ENCODE data around the gene CTNND1. TPM values are rescaled to one million over a fixed set of nuclear protein-coding genes. Genes with fewer than 3 reads are reported as not detected.

Gene CTNND1
- total and polyA plus RNA-seq, 7 donors: 9.4 to 35.2 (median 26.1) TPM

DNA sequence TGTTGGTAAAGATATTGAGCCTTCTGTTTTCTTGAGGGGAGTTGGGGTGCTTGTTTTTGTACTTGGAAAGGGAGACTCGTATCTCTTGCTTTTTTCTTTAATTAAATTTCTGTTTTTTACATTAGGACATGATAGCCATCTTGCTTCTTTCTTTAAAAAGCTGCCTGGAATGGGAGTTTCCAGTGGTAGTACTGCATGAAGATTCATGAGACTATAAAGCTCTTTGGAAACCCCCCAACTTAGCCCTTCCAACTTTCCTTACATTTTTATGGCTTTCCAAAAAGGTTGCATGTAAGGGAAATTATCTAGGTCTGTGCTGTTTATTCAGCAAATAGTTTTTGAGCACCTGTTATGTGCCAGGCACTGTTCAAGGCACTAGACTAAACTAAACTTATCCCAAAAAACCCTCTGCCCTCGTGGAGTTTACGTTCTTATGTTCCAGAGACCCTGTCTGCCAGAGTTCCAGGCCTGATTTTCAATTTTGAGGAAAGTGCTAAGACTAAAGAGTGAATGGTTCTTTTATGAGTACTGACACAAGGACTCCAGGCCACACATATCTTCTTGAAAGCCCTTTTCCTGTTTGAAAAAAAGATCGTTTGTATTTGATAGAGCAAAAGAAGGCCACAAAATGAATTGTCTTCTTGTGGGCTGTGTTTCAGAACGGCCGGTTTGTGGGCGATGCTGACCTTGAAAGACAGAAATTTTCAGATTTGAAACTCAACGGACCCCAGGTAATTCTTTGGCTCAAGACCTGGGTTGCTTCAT lies 31.9 kb downstream of the CTNND1 start:
- 56 to 62% (median 60%) methylated on average over 8 of the region's 8 CpGs for WGBS, 3 donors
- peaks cover 12 to 77% of the 10 kb centered on the region in 2 donors for H3K36me3 ChIP-seq (ENCODE audit: insufficient read depth in 1 of 2, low read depth in 1 of 2)
- no peak overlapping the region for H3K4me3 ChIP-seq
- intact Hi-C loops (cut with DNase I): loop anchor here in 1 of 2 donors (10.0 kb wide), 1 partner anchor 49 kb away; the partner anchor contains the start of gene SELENOH
- TF ChIP-seq, protein P1, sequence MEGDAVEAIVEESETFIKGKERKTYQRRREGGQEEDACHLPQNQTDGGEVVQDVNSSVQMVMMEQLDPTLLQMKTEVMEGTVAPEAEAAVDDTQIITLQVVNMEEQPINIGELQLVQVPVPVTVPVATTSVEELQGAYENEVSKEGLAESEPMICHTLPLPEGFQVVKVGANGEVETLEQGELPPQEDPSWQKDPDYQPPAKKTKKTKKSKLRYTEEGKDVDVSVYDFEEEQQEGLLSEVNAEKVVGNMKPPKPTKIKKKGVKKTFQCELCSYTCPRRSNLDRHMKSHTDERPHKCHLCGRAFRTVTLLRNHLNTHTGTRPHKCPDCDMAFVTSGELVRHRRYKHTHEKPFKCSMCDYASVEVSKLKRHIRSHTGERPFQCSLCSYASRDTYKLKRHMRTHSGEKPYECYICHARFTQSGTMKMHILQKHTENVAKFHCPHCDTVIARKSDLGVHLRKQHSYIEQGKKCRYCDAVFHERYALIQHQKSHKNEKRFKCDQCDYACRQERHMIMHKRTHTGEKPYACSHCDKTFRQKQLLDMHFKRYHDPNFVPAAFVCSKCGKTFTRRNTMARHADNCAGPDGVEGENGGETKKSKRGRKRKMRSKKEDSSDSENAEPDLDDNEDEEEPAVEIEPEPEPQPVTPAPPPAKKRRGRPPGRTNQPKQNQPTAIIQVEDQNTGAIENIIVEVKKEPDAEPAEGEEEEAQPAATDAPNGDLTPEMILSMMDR (IDR thresholded peaks at IDR 0.05): no peak
- ATAC-seq (no peak), DNase-seq (no peak)
- peak overlapping the region; percentile 39 for H3K27ac ChIP-seq
- H3K9me3 ChIP-seq: no peaks in the 10 kb centered on the region
- H3K27me3 ChIP-seq (ENCODE audit: insufficient read depth in 3 of 3, low read length in 2 of 3): no peaks in the 10 kb centered on the region
- H3K4me1 ChIP-seq: peaks cover 20% of the 10 kb centered on the region

DNA sequence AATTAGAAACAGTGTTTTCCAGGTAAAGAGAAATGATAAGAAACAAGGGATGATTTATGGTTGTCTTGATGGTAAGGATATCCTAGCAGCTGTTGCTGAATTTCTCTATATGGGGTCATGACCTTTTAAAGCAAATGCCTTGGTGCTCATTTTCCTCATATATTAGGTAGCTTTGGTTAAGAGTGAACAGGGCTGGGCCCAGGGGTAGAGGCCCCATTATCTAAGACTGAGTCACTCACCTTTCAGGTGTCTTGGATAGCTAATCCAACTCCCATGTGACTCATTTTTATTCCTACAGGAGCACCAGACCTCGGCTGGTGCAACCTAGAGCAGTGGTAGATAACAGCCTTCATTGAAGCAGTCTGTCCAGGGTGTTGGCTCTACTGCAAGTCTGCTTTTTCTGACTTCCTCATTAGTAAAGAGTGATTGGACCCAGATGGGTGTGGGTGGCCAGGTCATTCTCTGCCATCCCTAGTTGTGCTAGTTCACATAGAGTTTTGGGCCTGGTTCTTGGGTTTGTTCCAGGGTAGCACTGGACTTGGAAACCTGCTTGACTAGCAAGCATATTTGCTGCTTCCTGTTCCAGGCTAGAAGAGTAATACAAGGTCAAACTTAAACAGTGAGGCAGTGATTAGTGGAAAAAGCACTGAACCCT lies 37.4 kb downstream of the CTNND1 start:
- no peak for DNase-seq
- intact Hi-C loops (cut with DNase I): loop anchor here in 1 of 2 donors (10.0 kb wide), 1 partner anchor 54 kb away; the partner anchor contains the start of gene SELENOH
- Histone ChIP-seq H3K4me3 (no peak overlapping the region), H3K4me1 (peaks cover 37% of the 10 kb centered on the region), H3K36me3 (ENCODE audit: insufficient read depth in 1 of 2, low read depth in 1 of 2) (peaks cover 17 to 81% of the 10 kb centered on the region in 2 donors), H3K9me3 (no peaks in the 10 kb centered on the region), H3K27me3 (ENCODE audit: insufficient read depth in 3 of 3, low read length in 2 of 3) (no peaks in the 10 kb centered on the region), H3K27ac (peak overlapping the region; percentile 64)
- TF ChIP-seq, protein P1 (IDR thresholded peaks at IDR 0.05): no peak
- peak; percentile 45 to 53 (median 46) for ATAC-seq
- 8 to 13% (median 9%) methylated on average over 1 of the region's 1 CpG for WGBS, 3 donors

DNA sequence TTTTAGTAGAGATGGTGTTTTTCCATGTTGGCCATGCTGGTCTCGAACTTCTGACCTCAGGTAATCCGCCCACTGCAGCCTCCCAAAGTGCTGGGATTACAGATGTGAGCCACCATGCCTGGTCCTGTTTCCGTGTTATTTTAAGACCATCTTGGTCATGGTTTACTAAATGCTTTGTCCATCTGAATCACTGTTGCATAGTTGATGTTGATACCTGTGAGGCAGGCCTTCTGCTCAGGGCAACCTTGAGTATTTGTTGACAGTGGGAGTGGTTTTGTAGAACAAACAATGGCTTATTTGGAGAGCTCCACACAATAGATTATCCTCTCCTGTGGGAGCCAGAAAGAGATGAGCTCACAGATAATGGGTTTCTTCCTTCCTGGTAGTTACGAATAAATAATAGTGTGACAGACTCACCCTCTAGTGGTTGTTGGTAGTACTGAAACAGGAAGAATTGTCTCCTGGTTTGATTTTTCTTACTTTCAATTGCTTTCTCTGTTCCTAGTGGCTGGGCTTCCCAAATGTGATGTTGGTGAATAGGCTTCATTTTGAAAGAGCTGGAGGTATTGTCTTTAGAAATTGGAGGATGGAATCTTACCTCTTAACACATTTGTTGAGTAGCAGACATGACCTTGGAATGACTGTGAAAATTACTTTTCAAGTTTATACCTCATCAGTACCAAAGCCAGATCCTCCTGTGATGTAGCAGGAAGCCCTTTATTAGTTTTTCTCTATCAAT lies 39.0 kb downstream of the CTNND1 start:
- no peaks in the 10 kb centered on the region for H3K9me3 ChIP-seq
- TF ChIP-seq, protein P1 (IDR thresholded peaks at IDR 0.05): peak; percentile 91
- peak overlapping the region; percentile 64 for H3K27ac ChIP-seq
- no peak overlapping the region for H3K4me3 ChIP-seq
- H3K4me1 ChIP-seq: peaks cover 37% of the 10 kb centered on the region
- WGBS, 3 donors: 46 to 51% (median 50%) methylated on average over 4 of the region's 4 CpGs
- ATAC-seq (peak; percentile 80 to 89 (median 82)), DNase-seq (no peak)
- H3K27me3 ChIP-seq (ENCODE audit: insufficient read depth in 3 of 3, low read length in 2 of 3): no peaks in the 10 kb centered on the region
- intact Hi-C loops (cut with DNase I): loop anchor here (1.0 to 5.0 kb wide), 4 partner anchors 38 to 712 kb away; partner anchors contain the start of genes BTBD18 (in 1 of the 2) and CTNND1 (in 1 of the 2)
- H3K36me3 ChIP-seq (ENCODE audit: insufficient read depth in 1 of 2, low read depth in 1 of 2): peaks cover 17 to 81% of the 10 kb centered on the region in 2 donors

DNA sequence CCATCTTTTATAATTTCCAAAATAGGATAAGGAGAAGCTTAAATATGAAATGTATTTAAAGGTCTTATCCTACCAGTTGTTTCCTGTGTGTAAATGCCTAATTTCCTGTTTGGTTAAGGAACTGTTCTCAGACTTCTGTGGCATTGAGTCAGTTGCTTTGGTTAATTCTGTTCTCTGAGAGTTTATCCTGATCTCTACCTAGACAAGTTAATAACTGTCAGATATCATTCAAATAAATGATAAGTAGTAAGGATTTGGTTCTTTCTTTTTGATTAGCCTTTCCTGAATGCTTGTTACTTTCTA lies 39.5 kb downstream of the CTNND1 start:
- no peaks in the 10 kb centered on the region for H3K27me3 ChIP-seq (ENCODE audit: insufficient read depth in 3 of 3, low read length in 2 of 3)
- TF ChIP-seq, protein P1 (IDR thresholded peaks at IDR 0.05): no peak
- peaks cover 17 to 80% of the 10 kb centered on the region in 2 donors for H3K36me3 ChIP-seq (ENCODE audit: insufficient read depth in 1 of 2, low read depth in 1 of 2)
- intact Hi-C loops (cut with DNase I): loop anchor here (2.0 to 5.0 kb wide), 3 partner anchors 39 to 711 kb away; partner anchors contain the start of genes BTBD18 (in 1 of the 2) and CTNND1 (in 1 of the 2)
- H3K27ac ChIP-seq: peak overlapping the region; percentile 64
- ATAC-seq: no peak
- H3K4me1 ChIP-seq: peaks cover 39% of the 10 kb centered on the region
- no peak for DNase-seq
- H3K4me3 ChIP-seq: no peak overlapping the region
- no peaks in the 10 kb centered on the region for H3K9me3 ChIP-seq

All from psoas muscle (tissue), 8 donors.